Calu3 (cell line): ENCODE data around the gene DDX39A. TPM values are rescaled to one million over a fixed set of nuclear protein-coding genes. Genes with fewer than 3 reads are reported as not detected.
"Not testable (repeated sequence)": the region's sequence is repeated elsewhere in the genome, so short reads cannot be mapped to it uniquely, and the experiment has no call there.

Experiments used
- BruUV-seq: library from RNA; stranded (reverse); fragments of 400-500 nt; replicated peaks from 2 replicates; lab custom pipeline; 2021; lab: Mats Ljungman, UMichigan
- CTCF ChIA-PET: fragments of 300-600 bp; sonication (Branson Sonifier 250); formaldehyde crosslinking; loops from one replicate; lab custom pipeline; 2022; ENCODE audit warnings: antibody characterized with exemption; lab: Charles Lee
- DNase-seq: peaks from one replicate; pipeline ENCODE4 v3.0.0; 2022
- H3K27ac Mint-ChIP-seq: one replicate; pipeline ENCODE4 v1.8.0; 2022; ENCODE audit warnings: mixed read lengths; ENCODE audit not compliant: unreplicated experiment
- H3K27me3 Mint-ChIP-seq: one replicate; pipeline ENCODE4 v1.8.0; 2022; ENCODE audit warnings: mixed read lengths; ENCODE audit not compliant: unreplicated experiment
- H3K36me3 Mint-ChIP-seq: one replicate; pipeline ENCODE4 v1.8.0; 2022; ENCODE audit warnings: mild to moderate bottlenecking, moderate library complexity, mixed read lengths; ENCODE audit not compliant: insufficient read depth, unreplicated experiment
- H3K4me1 Mint-ChIP-seq: one replicate; pipeline ENCODE4 v1.8.0; 2022; ENCODE audit warnings: mild to moderate bottlenecking, low read depth, mixed read lengths; ENCODE audit not compliant: unreplicated experiment
- H3K4me3 Mint-ChIP-seq: one replicate; pipeline ENCODE4 v1.8.0; 2022; ENCODE audit warnings: mild to moderate bottlenecking, low read depth, moderate library complexity, mixed read lengths; ENCODE audit not compliant: unreplicated experiment
- H3K9me3 Mint-ChIP-seq: one replicate; pipeline ENCODE4 v1.8.0; 2022; ENCODE audit warnings: low read depth, mixed read lengths; ENCODE audit not compliant: unreplicated experiment
- CTCF ChIP-seq: fragments of 200-600 bp; IDR thresholded peaks from one replicate; pipeline ENCODE4 v1.8.0; 2022; ENCODE audit warnings: antibody characterized with exemption; ENCODE audit not compliant: unreplicated experiment
- intact Hi-C: fragments of 100-400 bp; cut with micrococcal nuclease; formaldehyde crosslinking; loops from one replicate; pipeline ENCODE4 v1.10.0; 2022; ENCODE audit not compliant: unreplicated experiment
- total RNA-seq: library from RNA; stranded (reverse); gene quantifications from 2 replicates; pipeline ENCODE4 v1.2.3, GENCODE V29; 2022

Gene DDX39A
- total RNA-seq, 1 experiment from 2014 or later: 104 TPM

- intact Hi-C loops: no loop called here
- BruUV-seq: no TSS peak
- Mint-ChIP-seq H3K9me3 (no peaks in the 10 kb centered on the region), H3K36me3 (peaks cover 70% of the 10 kb centered on the region), H3K27me3 (no peaks in the 10 kb centered on the region), H3K27ac (peak overlapping the region; percentile 50), H3K4me3 (no peak overlapping the region), H3K4me1 (peaks cover 8% of the 10 kb centered on the region)
- DNase-seq: peak; percentile 41
- TF ChIP-seq CTCF: peak; percentile 64
- CTCF ChIA-PET: interaction anchor here (0.6 kb wide), 1 partner anchor 82 kb away, joined by 5 read pairs; no protein-coding TSS in a partner anchor
Observed at GRCh38 chr19:14405758-14406644, 13.1 kb downstream of the DDX39A start.

GRCh38 chr19:14405380-14405757, 13.8 kb downstream of the DDX39A start:
- CTCF ChIA-PET: no interaction called here
- Mint-ChIP-seq H3K27me3 (no peaks in the 10 kb centered on the region), H3K4me3 (no peak overlapping the region), H3K9me3 (no peaks in the 10 kb centered on the region), H3K4me1 (peaks cover 8% of the 10 kb centered on the region), H3K36me3 (peaks cover 65% of the 10 kb centered on the region), H3K27ac (no peak overlapping the region)
- intact Hi-C loops: no loop called here
- no peak for TF ChIP-seq CTCF
- no peak for DNase-seq
- no TSS peak for BruUV-seq

DNA sequence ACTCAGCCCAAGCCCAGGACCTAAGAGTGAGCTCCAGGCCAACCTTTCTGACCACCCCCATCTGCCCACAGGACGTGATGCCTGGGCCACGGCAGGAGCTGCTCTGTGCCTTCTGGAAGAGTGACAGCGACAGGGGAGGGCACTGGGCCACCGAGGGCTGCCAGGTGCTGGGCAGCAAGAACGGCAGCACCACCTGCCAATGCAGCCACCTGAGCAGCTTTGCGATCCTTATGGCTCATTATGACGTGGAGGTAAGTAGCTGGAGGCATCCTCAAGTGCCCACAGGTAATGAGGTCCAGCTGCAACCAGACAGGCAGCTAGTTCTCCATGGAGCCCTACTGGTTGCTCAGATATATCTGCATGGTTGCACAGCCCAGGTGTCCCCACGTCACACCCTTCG, 14.8 kb downstream of the DDX39A start:
- no TSS peak for BruUV-seq
- H3K27me3 Mint-ChIP-seq: no peaks in the 10 kb centered on the region
- H3K27ac Mint-ChIP-seq: no peak overlapping the region
- H3K36me3 Mint-ChIP-seq: peaks cover 55% of the 10 kb centered on the region
- H3K9me3 Mint-ChIP-seq: no peaks in the 10 kb centered on the region
- H3K4me1 Mint-ChIP-seq: peaks cover 8% of the 10 kb centered on the region
- CTCF ChIA-PET: interaction anchor here (0.8 kb wide), 1 partner anchor 677 kb away, joined by 4 read pairs; no protein-coding TSS in a partner anchor
- no peak overlapping the region for H3K4me3 Mint-ChIP-seq
- intact Hi-C loops: no loop called here
- no peak for TF ChIP-seq CTCF
- DNase-seq: no peak

DNA sequence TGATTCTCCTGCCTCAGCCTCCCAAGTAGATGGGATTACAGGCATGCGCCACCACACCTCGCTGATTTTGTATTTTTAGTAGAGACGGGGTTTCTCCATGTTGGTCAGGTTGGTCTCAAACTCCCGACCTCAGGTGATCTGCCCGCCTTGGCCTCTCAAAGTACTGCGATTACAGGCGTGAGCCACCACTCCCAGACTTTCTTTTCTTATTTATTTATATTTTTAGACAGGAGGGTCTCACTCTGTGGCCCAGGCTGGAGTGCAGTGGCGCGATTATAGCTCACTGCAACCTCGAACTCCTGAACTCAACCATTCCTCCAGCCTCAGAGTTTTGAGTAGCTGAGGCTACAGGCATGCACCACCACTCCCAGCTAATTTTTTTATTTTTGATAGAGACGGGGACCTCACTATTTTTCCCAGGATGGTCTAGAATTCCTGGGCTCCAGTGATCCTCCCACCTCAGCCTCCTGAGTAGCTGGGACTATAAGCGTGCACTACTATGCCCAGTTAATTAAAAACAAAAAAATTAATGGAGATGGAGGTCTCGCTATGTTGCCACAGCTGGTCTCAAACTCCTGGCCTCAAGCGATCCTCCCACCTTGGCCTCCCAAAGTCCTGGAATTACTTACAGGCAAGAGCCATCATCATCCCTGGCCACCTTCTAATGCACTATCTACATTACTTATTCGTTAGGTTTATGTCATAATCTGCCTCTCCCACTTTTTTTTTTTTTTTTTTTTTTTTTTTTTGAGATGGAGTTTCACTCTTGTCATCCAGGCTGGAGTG, 15.8 kb downstream of the DDX39A start:
- H3K4me1 Mint-ChIP-seq, BruUV-seq, H3K4me3 Mint-ChIP-seq, H3K27me3 Mint-ChIP-seq, intact Hi-C loops, DNase-seq, CTCF ChIA-PET, H3K27ac Mint-ChIP-seq, H3K9me3 Mint-ChIP-seq: not testable (repeated sequence)
- H3K36me3 Mint-ChIP-seq: peaks cover 55% of the 10 kb centered on the region
